ENCODE measurements around the gene ITGB5.

ITGB5 gene

DNA sequence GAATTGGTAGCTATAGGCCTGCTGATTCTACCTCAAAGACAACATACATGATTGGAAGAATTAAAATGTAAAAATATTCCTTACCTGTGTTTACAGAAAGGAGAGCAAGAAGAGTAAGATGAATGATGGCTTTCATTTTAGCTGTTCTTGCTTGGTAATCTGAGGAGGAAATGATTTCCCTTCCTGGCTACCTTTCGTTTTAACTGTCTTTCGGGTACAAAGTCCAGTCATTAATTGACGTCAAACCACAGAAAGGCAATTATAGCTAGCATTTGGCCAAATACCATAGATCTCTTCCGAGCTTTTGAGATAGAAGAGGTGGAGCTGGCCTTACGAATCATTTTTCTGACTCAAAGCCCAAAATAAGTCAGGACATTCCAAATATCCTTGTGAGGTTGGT, 47.4 kb upstream of the ITGB5 start, which contains the start of gene MUC13:
Gene MUC13 (minus strand): TSS at position 175 of the 400 bp plus-strand sequence. CDS start 39 bp downstream, at position 136.
- TF ChIP-seq MAX (IDR thresholded peaks at IDR 0.05) (no peak), EGR1 (IDR thresholded peaks at IDR 0.05) (no peak), NFIC (IDR thresholded peaks at IDR 0.05) (no peak), EP300 (IDR thresholded peaks at IDR 0.05; ENCODE audit: borderline replicate concordance) (no peak), YY1 (IDR thresholded peaks at IDR 0.05; ENCODE audit: low read depth) (no peak), ZBTB7A (IDR thresholded peaks at IDR 0.05; ENCODE audit: low read depth) (no peak), TCF12 (IDR thresholded peaks at IDR 0.05; ENCODE audit: low read depth) (no peak), CEBPB (IDR thresholded peaks at IDR 0.05) (no peak), FOXM1 (IDR thresholded peaks at IDR 0.05; ENCODE audit: borderline replicate concordance, low read depth) (no peak), RAD21 (IDR thresholded peaks at IDR 0.05; ENCODE audit: low read depth) (no peak), TAF1 (IDR thresholded peaks at IDR 0.05; ENCODE audit: low read depth) (no peak), CREB1 (IDR thresholded peaks at IDR 0.05; ENCODE audit: low read depth) (no peak), TEAD4 (IDR thresholded peaks at IDR 0.05) (no peak), USF1 (IDR thresholded peaks at IDR 0.05) (no peak), REST (IDR thresholded peaks at IDR 0.05; ENCODE audit: low read depth) (no peak)

DNA sequence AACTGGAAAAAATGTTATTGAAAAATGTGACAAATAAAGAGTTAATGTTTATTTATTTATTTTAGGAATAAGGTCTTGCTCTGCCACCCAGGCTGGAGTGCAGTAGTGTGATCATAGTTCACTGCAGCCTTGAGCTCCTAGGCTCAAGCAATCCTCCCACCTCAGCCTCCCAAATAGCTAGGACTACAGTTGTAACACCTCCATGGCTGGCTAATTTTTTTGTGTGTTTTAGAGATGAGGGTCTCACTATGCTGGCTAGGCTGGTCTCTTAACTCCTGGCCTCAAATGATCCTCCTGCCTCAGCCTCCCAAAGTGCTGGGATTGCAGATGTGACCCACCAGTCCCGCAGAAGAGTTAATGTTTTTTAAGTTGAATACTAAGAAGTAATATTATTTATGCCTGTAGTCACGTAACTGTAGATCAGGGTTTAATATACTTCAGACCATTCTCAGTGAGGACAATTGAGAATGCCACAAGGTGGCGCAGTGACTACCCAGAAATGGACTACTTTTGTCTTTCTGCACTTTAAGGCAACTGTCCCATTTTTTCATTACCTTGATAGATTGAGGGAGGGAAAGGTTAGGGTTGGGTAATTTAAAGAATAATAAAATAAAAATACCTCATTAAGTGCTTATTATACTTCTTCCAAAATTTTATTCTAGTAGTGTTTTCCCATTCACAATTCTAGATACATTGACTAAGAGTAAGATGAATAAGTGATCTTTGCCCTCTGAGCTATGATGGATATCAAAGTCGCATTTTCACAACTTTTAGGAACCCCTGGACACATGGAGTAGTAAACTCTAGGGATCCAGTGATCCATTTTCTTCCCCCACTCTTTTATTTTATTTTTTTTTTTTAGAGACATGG, 41.4 kb upstream of the ITGB5 start:
- TF ChIP-seq RAD21 (IDR thresholded peaks at IDR 0.05; ENCODE audit: low read depth) = peak; percentile 80
- TF ChIP-seq CREB1 (IDR thresholded peaks at IDR 0.05; ENCODE audit: low read depth) = no peak

GRCh38 chr3:124927574-124928045, 40.4 kb upstream of the ITGB5 start:
- TF ChIP-seq TEAD4 (IDR thresholded peaks at IDR 0.05) (no peak), REST (IDR thresholded peaks at IDR 0.05; ENCODE audit: low read depth) (no peak), TCF12 (IDR thresholded peaks at IDR 0.05; ENCODE audit: low read depth) (no peak), CEBPB (IDR thresholded peaks at IDR 0.05) (no peak)

- TF ChIP-seq FOXM1 (IDR thresholded peaks at IDR 0.05; ENCODE audit: borderline replicate concordance, low read depth) (no peak), YY1 (IDR thresholded peaks at IDR 0.05; ENCODE audit: low read depth) (no peak), USF1 (IDR thresholded peaks at IDR 0.05) (no peak), REST (IDR thresholded peaks at IDR 0.05; ENCODE audit: low read depth) (no peak), MAX (IDR thresholded peaks at IDR 0.05) (no peak), TCF12 (IDR thresholded peaks at IDR 0.05; ENCODE audit: low read depth) (no peak), CEBPB (IDR thresholded peaks at IDR 0.05) (no peak), NFIC (IDR thresholded peaks at IDR 0.05) (no peak), EGR1 (IDR thresholded peaks at IDR 0.05) (no peak), TAF1 (IDR thresholded peaks at IDR 0.05; ENCODE audit: low read depth) (no peak), EP300 (IDR thresholded peaks at IDR 0.05; ENCODE audit: borderline replicate concordance) (no peak), CREB1 (IDR thresholded peaks at IDR 0.05; ENCODE audit: low read depth) (no peak), RAD21 (IDR thresholded peaks at IDR 0.05; ENCODE audit: low read depth) (no peak), ZBTB7A (IDR thresholded peaks at IDR 0.05; ENCODE audit: low read depth) (no peak)
These were observed 39.4 kb upstream of the ITGB5 start for GRCh38 chr3:124926426-124927101.

Data from Ishikawa (cell line).